NCI-H82 treated with DMSO at 0.1 percent for 48 hours (cell line): ENCODE data around the gene ADGRD1.

Experiments
- DNase-seq: peaks from one replicate; lab custom pipeline; 2025; ENCODE audit not compliant: unreplicated experiment; lab: John Stamatoyannopoulos, UW

ADGRD1 gene

GRCh38 chr12:131085816-131086591 lies 132.3 kb downstream of the ADGRD1 start:
- DNase-seq = no peak

DNA sequence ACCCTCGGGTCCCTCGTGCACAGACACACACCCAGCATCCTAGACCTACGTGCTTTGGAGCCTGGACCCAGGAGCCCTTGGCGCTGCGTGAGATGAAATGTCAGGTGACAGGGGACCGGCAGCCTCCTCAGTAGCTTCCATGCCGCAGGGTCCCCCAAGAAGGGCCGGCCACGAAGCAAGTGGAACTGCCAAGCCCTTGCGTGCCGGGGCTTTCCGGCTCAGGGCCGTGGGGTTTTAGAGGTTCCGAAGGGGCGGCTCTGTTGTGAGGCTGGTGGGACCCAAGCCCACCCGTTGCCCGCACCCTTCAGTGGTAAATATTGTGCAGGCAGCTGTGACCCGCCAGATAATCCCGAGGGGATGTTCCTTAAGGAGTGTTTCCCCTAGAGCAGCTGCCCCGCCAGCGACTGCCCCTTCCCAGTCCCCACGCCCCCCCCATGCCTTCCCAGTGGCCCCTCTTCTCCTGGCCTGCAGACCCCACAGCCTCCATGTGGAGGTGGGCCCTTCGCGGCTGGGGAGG lies 133.7 kb downstream of the ADGRD1 start:
- DNase-seq = no peak

DNA sequence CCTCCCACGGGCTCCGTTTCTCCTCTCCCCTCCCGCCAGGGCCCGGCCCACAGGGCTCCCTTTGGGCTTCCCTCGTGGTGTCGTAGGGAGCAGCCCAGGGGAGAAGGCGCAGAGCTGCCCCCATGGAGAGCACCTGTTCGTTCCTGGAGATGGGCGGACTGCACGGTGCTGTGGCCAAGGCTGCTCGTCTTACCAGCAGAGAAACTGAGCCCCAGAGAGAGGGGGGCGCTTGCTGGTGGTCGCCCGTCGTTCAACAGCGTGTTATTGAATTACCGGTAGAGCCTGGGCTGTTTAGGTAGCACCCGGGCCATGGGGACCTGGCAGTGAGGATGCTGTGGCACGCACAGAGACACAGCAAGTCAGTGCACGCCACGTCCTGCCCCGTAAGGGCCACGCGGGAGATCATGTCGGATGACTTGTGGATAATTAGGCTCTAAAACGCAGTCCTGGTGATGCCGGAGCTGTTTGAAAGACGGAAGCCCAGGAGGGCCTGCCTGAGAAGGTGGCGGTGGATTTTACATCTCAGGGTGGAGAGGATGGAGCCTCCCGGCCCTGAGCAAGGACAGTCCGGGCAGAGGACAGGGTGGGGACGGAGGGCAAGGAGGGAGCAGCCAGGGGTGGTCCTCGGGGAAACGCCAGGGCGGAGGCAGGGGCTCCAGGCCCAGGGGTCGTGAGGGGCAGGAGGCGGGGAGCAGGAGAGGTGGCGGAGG lies 134.4 kb downstream of the ADGRD1 start:
- DNase-seq = no peak

GRCh38 chr12:131088701-131089530 lies 135.2 kb downstream of the ADGRD1 start:
- DNase-seq = no peak

- DNase-seq = no peak
These were observed 136.0 kb downstream of the ADGRD1 start for GRCh38 chr12:131089531-131090273.

DNA sequence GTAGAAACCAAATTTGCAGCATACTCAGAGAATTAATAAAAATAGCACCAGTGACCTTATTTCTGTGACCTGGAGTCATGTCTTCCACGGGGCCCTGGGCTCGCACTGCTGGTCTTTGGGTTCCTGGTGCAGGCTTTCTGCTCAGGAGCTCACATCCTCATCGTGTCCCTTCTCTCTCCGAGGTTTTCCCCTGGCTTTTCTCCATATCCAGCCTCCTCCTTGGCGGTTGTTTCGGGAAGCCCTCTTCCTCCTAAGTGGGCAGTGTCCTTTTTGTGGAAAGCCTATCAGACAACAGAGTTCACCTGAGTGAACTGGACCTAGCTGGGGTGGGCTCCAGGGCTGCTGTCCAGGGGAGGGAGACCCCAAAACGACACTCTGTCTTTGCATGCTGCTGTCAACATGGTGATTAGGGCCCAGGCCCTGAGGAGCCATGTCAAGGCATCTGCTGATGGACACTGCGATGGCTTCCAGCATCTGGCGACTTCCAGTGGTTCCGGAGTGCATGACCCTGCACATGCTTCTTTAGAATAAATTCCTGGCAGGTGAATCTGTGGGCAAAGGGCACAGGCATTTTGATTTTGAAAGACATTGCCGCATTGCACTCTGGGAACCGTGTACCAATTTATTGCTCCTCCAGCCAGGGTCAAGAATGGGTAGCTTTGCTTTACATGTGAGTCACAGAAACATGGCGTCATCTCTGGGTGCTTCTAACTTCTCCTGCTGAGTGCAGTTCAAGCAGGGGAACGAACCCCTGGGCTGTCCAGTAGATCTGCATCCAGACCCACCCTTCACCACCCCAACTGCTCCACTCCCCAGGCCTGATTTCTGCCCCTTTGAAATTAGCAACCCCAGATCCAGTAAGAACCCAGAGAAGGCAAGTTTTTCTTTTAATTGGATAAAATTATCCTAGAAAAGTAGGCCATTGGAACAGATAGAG lies 136.8 kb downstream of the ADGRD1 start:
- no peak for DNase-seq

GRCh38 chr12:131091413-131091975 lies 137.8 kb downstream of the ADGRD1 start:
- no peak for DNase-seq

DNA sequence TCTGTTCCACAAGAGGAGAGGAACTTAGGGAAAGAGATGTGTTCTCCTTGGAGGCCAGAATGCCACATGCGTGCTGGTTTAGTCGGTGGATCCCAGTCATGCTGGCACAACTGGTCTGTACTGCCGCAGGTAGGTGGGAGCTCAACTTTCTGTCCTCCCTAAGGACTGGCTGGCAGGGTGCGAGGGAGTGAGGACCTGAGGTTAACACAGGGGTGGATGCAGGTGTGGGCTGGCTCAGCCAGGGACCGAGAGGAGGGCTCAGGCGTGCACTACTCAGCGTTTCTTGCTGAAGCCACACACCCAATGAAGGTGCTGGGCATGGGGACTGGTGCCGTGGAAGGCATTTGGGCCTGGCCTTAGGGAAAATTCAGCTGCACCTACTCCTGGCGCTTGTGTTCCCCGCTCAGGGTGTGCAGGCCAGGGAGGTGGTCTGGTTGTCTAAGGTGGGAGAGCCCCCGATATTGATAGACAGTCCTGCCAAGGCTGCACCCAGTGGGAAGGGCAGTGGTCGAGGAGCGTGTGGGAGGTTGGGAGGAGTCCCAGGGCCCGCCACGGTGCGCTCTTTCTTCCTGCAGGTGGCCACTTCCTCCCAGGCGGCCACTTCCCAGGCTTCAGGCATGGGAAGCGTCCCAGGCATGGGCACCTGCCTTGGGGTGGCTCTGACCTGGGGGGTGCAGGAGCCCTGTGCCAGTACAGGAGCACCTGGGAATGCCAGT lies 138.4 kb downstream of the ADGRD1 start:
- DNase-seq = no peak

DNA sequence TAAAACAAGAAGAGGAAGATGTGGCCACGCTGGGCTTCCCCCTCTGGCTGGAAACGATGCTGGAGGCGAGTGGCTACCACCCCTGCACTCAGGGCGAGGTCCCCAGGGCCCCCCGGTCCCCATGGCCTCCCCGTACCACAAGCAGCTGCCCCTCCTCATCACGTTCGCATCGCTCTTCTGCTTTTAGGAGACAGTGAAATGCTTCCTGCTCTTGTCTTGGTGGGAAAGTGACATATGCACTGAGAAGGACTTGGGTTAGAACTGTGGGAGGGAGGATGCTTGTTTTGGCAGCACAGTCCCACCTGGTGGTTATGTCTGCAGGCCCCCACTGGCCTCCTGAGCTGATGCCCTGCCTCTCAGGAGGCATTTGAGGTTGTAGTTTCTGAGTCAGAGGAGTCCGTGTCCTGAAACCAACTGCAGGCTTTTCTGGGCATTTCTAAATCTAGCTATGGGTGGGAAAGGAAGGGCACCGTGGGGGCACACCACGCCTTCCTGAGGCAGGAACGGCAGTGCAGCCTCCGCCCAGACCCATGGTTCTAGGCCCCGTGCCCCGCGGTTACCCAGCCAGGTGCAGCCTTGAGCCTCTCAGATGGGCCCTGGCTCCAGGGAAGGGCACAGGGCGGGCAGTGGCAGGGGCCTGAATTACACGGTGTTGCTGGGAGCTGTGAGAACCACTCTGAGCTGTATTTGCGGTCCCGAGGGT lies 139.3 kb downstream of the ADGRD1 start:
- no peak for DNase-seq

- DNase-seq = no peak
These were observed 139.9 kb downstream of the ADGRD1 start for GRCh38 chr12:131093604-131093955.

DNA sequence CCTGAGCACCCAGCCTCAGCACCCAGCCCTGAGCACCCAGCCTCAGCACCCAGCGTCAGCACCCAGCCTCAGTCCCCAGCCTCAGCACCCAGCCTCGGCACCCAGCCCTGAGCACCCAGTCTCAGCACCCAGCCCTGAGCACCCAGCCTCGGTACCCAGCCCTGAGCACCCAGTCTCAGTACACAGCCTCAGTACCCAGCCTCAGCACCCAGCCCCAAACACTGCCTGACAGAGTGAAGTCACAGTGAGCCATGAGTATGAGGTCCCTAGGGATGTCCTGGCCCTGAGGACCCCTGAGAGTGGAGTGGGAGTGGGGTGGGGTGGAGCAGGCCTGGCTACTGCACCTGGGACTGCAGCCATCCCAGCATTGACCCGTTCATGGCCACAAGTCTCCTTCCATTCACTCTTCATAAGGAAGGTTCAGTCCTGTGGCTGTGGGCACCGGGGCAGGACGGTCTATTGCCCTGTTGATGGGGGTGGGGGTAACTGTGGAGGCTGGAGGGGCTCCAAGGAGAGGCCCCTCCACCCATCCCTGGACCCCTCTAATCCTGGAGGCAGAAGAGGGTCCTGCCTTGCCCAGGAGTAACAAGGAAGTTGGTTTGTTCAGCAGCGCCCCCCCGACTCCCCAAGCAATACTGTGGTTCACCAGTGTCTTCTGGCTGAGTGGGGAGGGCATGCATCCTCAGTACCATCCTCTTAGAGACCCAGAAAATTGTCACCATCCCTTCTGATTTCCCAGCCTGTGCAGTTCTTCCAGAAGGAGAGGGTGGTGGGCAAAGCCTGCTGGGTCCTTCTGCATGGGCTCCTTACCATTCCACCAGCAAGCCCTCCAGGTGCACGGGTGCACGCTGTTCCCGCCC lies 140.5 kb downstream of the ADGRD1 start:
- DNase-seq = no peak

DNA sequence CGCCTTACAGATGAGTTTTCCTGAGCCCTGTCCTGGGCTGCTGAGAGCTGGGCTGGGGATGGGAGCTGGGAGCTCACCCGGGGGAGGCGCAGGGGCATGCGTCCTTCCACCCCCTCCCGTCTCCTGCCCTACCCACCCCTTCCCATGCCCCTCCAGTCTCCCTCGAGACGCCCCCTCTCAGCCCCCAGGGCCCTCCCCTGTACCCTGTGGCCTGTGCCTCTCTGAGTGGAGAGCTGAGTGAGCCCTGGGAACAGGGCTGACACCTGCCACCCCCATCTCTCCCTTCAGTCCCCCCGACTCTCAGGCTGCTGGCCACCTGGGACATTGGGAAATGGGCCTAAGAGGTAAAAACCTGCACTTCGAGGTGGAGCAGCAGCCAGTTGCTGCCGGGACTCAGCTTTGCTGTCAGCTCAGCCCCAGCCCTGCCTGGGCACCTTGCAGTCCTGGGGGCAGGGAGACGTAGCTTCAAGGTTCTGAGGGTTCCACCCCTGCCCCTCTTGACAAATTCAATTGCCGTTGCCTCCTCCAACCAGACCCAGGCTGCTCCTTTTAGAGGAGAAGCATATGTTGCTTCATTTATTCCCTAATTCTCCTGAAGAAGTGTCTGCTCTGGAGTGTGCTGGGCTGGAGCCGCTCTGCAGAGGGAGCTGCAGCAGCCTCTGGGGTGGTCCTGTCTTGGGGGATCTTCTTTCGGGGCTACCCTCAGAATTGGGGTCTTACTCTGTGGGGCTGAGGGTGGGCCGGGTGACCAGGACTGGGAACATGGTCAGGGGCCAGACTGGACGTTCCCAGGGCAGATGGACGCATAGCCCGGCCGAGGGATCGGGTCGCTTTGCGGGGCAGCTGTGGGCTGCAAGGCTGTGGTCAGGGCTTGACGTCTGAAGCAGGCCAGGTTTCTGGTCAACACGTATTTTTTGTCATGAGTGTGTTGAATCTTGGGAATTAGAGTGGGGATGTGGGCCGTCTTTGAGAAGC lies 141.4 kb downstream of the ADGRD1 start:
- DNase-seq = no peak

DNA sequence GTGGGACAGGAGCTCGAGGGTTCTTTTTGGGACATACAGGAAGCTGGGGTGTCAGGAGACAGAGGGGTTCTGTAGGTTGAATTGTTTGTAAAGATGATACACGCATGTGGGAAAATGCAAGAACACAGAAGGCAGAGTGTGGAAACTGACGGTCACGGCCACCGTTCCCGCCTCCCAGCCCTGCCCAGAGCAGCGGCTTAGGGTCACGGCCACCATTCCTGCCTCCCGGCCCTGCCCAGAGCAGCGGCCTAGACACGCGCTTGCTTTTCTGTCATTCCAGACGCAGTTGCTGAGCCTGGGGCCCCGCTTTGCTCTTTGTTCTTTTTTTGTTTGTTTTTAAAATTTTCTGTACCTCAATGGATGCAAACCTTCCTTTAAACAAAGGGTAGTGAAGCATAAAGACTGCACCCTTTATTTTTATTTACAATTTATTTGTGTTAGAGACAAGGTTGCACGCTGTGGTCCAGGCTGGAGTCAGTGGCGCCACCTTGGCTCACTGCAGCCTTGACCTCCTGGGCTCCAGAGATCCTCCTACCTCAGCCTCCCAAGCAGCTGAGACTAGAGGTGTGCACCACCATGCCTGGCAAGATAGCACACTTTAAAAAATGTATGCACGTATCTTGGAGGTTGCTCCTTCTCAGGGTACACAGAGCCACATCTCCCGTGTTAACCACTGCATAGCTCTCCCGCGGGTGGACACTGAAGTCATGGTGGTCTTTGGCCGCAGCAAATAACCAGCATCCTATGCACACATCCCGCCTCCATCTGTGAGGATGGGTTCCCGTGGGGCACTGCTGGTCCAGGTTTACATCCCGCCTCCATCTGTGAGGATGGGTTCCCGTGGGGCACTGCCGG lies 142.3 kb downstream of the ADGRD1 start:
- no peak for DNase-seq

DNA sequence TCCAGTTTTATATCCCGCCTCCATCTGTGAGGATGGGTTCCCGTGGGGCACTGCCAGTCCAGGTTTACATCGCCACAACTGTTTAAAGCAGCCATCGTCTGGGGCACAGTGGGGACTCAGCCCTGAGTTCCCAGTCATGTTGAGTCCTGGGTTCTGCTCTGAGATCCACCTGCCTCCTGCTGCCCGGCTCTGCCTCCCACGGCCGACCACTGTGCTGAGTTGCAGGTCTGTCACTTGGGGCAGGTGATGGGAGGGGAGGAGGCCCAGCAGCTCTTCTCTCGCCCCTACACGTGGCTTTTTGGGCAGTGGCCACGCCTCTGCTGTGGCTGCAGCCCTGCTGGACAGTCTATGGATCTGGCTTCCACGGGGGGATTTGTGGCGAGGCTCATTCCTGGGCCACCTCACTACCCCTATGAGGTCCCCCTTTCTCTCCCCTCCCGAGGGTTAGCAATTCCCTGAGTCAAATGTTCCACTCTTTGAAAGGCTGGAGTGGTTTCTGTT lies 143.0 kb downstream of the ADGRD1 start:
- DNase-seq = no peak
